HepG2 (cell line): Measurements from ENCODE around the gene HSP90AB1. TPM values are rescaled to one million over a fixed set of nuclear protein-coding genes. Genes with fewer than 3 reads are reported as not detected.

Experiments
- ATF4 ChIP-seq, 2 experiments: fragments of 450-650 bp in 1 of 2; sonication (generic) in 1 of 2; formaldehyde crosslinking; IDR thresholded peaks; 2 replicates each; pipeline versions ENCODE4 v1.5.0 to v1.8.0; 2020 to 2022; ENCODE audit warnings: mild to moderate bottlenecking in 1 of 2, missing genetic modification reagents in 1 of 2
- CREM ChIP-seq, 2 experiments: sonication (generic) in 1 of 2; formaldehyde crosslinking in 1 of 2; IDR thresholded peaks; 2 replicates each; pipeline versions ENCODE4 v1.4.0 to v1.6.1; 2016 to 2020; ENCODE audit warnings: antibody characterized with exemption in 1 of 2, mild to moderate bottlenecking in 1 of 2, missing genetic modification reagents in 1 of 2
- EEA1 ChIP-seq: sonication (generic); formaldehyde crosslinking; IDR thresholded peaks from 2 replicates; pipeline ENCODE4 v1.5.1; 2020; ENCODE audit warnings: mild to moderate bottlenecking, missing genetic modification reagents, borderline replicate concordance
- KDM5A ChIP-seq: fragments of 200-600 bp; sonication (generic); IDR thresholded peaks from 2 replicates; pipeline ENCODE4 v1.7.0; 2018; ENCODE audit warnings: antibody characterized with exemption, mild to moderate bottlenecking, low read length, borderline replicate concordance
- PRDM4 ChIP-seq: sonication (generic); formaldehyde crosslinking; IDR thresholded peaks from 2 replicates; pipeline ENCODE4 v1.9.0; 2021; ENCODE audit warnings: missing genetic modification reagents, borderline replicate concordance
- PTBP1 ChIP-seq: fragments of 200-400 bp; formaldehyde crosslinking; IDR thresholded peaks from 2 replicates; pipeline ENCODE4 v1.6.1; 2018; ENCODE audit warnings: low read length, low read depth; ENCODE audit not compliant: poor library complexity, severe bottlenecking
- REL ChIP-seq: sonication (generic); formaldehyde crosslinking; conservative IDR thresholded peaks from 2 replicates; pipeline ENCODE4 v1.8.0; 2022; ENCODE audit warnings: mild to moderate bottlenecking, missing genetic modification reagents, moderate library complexity
- SNRNP70 ChIP-seq: fragments of 200-400 bp; formaldehyde crosslinking; IDR thresholded peaks from 2 replicates; pipeline ENCODE4 v1.6.1; 2017; ENCODE audit warnings: mild to moderate bottlenecking, low read depth, low read length, moderate library complexity
- UBTF ChIP-seq: sonication (generic); formaldehyde crosslinking; IDR thresholded peaks from 2 replicates; pipeline ENCODE4 v1.4.0; 2020; ENCODE audit warnings: mild to moderate bottlenecking, missing genetic modification reagents
- ZSCAN9 ChIP-seq: IDR thresholded peaks from 2 replicates; pipeline ENCODE4 v1.6.1; 2016; ENCODE audit warnings: borderline replicate concordance
- polyA plus RNA-seq, 8 experiments: library from polyadenylated mRNA; depleted of rRNA in 3 of 8; stranded (reverse) in 7 of 8; unstranded in 1 of 8; fragments of >200 nt; fragmentation: Illumina TruSeq in 4 of 8; extraction: Trizol in 4 of 8; gene quantifications; 2 replicates each; pipeline versions ENCODE4 v1.2.1 to v1.2.3, GENCODE V29; 2011 to 2016; ENCODE audit warnings: low read depth in 4 of 8, missing spikeins in 1 of 8, mixed read lengths in 1 of 8; ENCODE audit not compliant: insufficient read depth in 1 of 8
- total RNA-seq, 5 experiments: library from RNA; depleted of rRNA; stranded (reverse); fragments of >200 nt; fragmentation: Illumina TruSeq; extraction: Trizol; gene quantifications; 2 replicates each; pipeline ENCODE4 v1.2.3, GENCODE V29; 2016; ENCODE audit warnings: low read depth in 1 of 5

Gene HSP90AB1
- total and polyA plus RNA-seq, 2 of the 13 experiments (the other 11 are each of a cell fraction or from before 2014, with no cell fraction given): 1,325 to 1,472 TPM

GRCh38 chr6:44300292-44300823, 53.5 kb downstream of the HSP90AB1 start (continued):
- no peak for TF ChIP-seq PRDM4 (CRISPR knock-in tag)
- no peak for TF ChIP-seq PTBP1
- TF ChIP-seq EEA1 (CRISPR knock-in tag): no peak
- TF ChIP-seq REL (CRISPR knock-in tag): no peak
- TF ChIP-seq KDM5A: no peak
- TF ChIP-seq UBTF (CRISPR knock-in tag): no peak
- no peak for TF ChIP-seq CREM (IDR thresholded peaks at IDR 0.05)
- TF ChIP-seq CREM (CRISPR knock-in tag; IDR thresholded peaks at IDR 0.05): no peak
- no peak for TF ChIP-seq ATF4 (CRISPR knock-in tag; IDR thresholded peaks at IDR 0.05)
- TF ChIP-seq ZSCAN9 (CRISPR knock-in tag): no peak
- TF ChIP-seq SNRNP70: no peak
